ENCODE data around the gene ATF5.
"Not testable (repeated sequence)": the region's sequence is repeated elsewhere in the genome, so short reads cannot be mapped to it uniquely, and the experiment has no call there.

The ATF5 gene

DNA sequence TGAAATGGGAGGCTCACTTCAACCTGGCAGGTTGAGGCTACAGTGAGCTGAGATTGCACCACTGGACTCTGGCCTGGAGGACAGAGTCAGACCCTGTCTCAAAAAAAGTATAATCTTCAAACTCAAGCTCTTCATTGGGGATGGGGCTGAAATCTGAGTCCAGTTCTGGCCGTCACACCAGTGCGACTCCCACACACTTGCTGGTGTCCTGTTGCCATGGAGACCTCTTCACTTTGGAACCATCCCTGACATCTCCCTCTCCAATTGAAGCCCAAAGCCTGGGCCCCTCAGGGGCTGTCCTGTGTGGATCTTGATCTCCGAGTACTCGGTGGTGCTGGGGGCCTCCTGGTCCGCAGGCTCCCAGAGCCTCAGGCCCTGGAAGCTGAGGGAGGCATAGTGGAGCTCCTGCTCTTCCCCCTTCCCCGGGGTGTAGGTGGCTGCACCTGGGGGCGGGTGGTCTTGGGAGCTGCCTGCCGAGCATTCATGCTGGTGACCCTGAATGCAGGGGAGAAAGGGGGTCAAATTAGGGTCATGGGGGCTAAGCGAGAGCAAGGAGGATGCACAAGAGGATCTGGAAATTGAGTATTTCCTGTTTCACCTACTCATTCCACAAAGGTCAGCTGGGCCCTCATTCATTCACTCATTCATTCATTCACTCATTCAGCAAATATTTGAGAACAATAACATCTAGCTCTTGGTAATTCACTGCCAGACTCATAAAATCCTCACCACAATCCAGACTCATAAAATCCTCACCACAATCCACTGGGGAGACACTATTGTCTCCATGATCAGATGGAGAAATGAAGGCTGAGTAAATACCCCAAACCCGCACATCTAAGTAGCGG lies 21.0 kb downstream of the ATF5 start:
- no peak for DNase-seq

DNA sequence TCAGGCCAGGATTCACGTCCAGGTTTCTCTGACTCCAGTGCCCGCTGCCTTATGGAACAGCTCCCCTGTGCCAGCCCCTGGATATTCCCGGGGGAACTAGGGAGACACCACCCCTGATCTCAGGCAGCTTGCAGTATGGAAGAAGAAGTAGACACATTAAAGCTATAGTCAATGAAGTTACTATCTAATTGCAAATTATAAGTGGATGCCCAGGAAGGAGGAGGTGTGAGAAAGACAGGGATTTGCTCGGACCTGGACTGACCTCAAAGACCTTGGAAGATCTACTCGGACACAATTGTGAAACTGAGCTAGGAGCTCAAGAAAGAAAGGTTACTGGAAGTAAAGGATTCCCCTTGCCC lies 21.6 kb downstream of the ATF5 start:
- no peak for DNase-seq

DNA sequence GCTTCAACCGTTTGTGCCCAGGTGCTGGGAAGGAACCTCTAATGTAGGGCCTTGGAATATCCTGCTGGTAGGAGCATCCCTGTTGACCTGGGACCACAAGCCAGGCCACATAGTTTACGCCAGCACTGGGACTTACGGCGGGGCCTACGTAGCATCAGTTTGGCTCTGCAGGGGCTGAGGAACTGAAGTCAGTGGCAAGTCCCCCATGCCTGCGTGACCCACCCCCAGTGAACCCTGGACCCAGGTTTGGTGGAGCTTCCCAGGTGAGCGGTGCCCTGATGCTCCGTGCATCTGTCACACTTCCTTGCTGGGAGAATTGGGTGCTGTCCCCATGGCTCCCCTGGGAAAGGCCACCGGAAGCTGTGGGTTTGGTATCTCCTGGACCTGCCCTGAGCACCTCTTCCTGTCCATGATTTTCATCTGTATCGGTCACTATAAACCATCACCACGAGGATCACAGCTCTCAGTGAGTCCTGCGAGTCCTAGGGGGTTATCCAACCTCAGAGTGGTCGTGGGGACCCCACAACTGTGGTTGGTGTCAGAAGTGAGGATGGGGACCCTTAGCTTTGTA lies 22.0 kb downstream of the ATF5 start:
- no peak for DNase-seq

DNA sequence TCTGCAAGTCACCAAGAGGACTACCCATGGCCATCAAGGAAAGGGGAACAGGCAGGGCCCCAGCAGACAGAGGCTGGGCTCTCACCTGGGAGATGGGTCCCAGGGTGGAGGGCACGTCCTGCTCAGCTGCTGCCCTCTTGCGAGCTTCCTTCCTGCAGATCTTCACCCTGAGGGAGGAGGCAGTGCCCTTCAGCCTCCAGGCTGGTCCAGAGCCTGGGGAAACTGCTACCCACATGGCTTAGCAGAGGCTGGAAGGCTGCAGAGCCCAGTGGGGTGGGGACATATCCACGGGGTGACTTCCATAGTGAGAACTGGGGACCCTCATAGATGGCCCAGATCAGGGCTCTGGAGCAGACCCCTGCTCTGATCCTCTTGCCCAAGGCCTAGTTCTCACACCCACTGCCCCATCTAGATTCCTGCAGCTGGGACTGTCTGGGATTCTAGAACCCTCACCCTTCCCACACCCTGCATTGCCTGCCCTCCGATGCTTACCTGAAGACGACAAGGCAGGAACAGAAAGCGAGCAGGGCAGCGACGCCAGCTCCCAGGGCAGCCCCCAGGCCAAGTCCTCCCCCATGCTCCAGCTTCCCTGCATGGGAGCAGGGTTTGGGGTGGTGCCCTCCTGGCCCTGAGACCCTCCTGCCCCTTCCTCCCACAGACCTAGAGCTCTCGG lies 22.9 kb downstream of the ATF5 start:
- DNase-seq, result no peak

DNA sequence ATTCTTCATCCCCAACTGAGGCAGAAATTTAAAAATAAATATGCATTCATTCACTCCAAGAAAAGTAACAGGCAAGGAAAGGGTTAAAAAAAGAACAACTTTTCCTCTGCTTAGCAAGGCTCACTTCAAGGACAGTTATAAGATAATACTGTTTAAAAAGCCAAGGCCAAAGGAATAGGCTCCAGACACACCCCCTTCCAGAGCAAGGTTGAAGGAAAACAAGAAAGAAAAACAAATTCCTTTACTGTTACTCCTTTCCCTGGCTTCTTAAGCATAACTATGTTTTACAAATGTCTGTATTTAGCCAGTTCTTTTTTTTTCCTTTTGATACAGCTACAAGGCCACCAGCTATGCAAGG lies 23.5 kb downstream of the ATF5 start:
- no peak for DNase-seq

DNA sequence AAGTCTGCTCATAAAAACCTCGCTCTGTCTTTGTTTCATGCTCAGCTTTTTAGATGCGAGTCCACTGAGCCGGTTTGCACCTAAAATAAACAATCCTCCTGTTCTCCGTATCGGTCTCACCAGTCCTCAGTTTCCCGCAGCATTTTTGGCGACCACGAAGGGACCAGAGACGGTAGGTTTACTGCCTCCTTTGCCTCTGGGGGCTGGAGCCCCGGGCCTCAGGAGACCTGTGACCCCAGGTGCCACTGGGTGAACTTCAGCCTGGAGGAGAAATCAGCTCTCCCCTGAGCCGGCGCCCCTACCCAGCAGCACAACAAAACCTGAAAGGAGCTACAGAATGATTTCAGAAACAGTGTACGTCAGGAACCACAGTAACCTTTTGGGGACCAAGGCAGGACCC lies 23.9 kb downstream of the ATF5 start:
- DNase-seq, result no peak

DNA sequence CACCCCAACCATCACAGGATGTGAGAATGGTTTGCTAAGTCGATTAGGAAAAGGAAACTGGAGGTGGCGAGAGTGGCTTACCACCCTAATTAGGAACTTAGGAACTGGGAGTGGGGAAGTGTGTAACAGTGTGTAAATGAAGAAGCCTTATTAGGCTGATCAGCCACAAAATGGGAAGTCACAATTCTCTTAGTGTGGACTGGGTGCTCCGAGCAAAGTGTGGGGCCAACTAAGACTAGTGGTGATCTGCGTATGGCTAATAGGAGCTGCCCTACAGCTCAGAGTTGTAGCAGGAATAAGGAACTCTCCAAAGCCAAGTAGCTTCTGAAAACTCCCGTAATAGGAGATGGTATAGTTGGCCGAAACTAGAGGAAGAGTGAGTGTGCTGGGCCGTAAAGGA lies 24.4 kb downstream of the ATF5 start:
- DNase-seq, result no peak

DNA sequence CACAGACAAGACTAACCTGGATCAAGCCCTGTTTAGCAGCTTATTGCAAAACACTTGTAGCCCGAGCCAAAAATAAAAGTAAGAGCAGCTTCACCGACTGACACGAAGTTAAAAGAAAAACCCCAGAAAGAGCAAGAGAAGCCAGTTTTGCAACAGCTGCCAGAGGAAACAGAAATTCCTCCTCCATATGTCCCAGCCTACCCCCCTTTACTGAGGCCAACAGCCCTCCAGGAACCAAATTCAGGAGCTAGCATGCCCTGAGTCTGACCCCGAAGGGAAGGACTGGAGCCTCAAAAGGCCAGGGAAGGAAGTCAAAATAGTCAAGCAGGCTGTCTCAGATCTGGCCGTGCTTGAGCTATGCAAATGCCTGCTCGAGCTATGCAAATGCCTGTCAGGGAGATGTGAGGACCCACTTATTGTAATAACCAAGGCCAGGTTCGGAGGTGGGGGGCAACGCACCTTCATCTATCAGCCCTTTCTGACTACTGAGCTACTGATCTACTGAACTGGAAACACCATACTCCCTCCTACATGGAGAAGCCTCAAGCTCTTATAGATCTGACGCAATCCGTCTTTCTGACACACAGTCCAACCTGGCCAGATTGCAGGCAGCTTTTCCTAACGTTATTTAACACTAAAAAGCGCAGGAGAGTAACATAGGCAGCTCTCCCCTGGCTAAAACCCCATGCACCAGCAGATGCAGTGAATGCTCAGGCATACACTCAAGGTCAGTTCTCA lies 25.3 kb downstream of the ATF5 start:
- no peak for DNase-seq

DNA sequence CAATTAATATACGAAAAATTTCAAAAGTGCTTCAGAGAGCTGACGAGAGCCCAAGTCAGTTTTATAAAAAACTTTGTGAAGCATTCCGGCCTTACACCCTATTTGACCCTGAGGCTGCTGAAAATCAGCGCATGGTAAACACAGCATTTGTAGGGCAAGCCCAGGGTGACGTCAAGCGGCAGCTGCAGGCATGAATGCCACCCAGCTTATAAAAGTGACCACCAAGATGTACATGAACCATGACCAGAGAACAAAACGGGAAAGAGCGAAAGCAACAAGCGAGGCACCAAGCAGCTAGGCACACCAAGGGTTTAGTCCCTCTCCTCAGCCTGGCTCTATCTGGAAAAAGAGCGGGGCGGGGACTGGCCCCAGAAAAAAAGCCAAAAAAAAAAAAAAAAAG lies 25.9 kb downstream of the ATF5 start:
- DNase-seq, result no peak

DNA sequence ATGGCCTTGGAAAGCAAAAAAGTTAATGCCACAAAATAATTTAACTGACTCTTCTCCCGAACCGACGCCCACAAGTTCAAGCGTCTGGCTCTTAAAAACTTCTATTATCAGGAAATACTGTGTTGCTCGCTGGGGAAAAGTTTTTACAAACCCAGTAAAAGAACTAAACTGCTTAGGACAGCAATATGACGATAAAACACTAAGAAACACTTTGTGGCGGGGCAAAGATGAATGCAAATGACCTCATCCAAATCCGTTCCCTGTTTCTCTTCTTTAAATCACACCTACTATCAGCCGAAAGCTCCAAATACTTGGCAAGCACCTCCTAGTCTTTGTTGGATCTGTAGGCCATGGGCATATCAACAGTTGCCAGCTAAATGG lies 27.1 kb downstream of the ATF5 start:
- no peak for DNase-seq

DNA sequence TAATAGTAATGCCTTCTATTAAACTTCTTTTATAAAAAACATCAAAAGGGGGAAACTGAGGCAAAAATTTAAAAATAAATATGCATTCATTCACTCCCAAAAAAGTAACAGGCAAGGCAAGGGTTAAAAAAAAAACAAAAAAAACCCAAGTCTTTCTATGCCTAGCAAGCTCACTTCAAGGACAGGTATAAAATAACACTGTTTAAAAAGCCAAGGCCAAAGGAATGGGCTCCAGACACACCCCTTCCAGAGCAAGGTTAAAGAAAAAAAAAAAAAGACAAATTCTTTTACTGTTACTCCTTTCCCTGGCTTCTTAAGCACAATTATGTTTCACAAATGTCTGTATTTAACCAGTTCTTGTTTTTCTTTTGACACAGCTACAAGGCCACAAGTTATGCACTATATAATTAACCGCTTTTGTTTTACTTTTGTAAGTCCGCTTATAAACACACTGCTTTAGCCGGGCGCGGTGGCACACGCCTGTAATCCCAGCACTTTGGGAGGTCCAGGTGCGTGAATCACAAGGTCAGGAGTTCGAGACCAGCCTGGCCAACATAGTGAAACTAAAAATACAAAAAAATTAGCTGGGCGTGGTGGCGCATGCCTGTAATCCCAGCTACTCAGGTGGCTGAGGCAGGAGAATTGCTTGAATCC lies 28.4 kb downstream of the ATF5 start:
- no peak for DNase-seq

DNA sequence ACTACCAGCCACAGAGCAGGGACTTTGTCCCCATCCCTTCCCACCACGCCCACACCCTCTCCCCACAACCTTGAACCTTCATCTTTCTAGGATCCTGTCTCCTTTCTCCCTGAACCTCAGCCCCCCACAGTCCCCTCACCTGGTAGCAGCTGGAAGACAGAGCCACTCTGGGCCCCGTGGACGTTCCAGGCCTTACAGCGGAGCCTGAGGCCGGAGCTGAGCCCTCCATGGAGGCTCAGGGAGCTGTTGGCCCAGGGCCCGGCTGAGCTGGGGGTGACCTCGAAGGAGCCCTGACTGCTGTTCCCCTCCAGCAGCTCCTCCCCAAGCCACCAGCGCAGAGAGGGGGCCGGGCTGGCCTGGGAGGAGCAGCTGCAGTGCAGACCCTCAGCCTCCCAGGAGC lies 29.1 kb downstream of the ATF5 start:
- not testable (repeated sequence) for DNase-seq

DNA sequence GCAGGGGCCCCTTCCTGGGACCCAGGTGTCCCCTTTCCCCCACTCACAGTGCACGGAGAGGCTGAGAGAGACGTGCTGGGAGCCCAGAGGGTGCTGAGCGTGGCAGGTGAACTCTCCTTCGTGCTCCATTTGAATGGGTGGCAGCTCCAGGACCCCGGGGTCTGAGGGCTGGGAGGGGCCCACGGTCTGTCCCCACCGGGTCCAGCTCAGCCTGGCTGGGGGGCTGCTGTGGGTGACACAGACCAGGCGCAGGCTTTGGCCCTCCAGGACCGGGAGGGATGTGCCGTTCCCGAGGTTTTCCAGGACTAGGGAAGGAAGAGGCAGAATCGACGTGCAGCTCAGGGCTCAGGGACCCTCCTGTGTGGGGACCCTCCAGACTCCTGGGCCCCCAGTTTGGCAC lies 29.6 kb downstream of the ATF5 start:
- not testable (repeated sequence) for DNase-seq

DNA sequence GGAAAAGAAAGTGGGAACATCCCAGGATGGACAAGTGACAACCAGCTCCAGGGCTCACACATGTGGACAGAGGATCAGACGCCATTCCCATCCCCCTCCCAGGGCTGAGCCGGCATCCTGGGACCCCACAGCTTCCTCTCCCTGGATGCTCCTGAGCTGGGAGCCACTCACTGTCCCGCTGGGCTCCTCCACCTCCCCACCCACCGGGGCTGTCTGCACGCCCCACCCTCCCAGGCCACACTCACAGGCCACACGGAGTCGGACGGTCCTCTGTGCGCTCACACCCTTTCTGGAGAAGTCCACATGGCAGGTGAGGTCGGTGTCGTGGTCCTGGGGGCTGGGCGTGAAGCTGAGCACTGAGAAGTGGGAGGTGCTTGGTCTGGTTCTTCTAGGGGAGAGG lies 30.9 kb downstream of the ATF5 start:
- DNase-seq, result not testable (repeated sequence)

DNA sequence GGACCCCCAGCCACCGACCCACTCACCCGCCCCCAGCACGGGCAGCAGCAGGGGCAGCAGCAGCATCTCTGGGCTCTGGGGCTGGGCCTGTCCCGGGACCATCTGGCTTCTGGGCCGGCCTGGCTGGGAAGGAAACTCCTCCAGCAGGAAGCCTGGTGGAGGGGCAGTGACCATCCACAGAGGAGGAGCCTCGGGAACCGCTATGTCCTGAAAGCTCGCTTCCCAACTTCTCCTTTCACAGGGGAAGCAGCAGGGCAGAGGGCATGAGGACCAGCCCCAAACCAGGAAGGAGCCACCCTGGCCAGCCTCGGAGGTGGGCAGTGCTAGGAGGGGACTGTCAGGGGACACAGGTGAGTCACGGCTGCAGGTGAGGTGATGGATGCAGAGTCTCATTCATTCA lies 32.0 kb downstream of the ATF5 start, which contains the start of gene SIGLEC11:
Gene SIGLEC11 (minus strand): TSS at position 193 of the 400 bp plus-strand sequence. CDS start 91 bp downstream, at position 102.
- not testable (repeated sequence) for DNase-seq

DNA sequence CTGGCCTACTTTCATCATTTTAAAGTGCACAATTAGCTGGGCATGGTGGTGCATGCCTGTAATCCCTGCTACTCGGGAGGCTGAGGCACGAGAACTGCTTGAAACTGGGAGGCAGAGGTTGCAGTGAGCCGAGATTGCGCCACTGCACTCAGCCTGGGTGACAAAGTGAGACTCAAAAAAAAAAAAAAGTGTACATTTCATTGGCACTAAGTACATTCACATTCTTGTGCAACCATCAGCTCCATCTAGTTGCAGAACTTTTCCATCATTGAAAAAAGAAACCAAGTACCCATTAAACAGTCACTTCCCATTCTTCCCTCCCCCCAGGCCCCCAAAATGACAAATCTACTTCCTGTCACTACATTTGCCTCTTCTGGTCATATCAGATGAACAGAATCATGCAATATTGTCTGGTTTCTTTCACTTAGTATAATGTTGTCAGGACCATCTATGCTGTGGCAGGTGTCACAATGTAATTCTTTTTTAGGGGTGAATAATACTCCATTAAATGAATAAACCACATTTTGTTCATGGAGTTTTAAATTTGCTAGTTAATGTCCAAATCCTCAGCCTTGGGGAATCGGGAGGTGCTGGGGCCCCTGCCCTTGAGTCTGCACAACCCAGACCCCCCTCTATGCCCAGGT lies 39.4 kb downstream of the ATF5 start:
- DNase-seq, result no peak

DNA sequence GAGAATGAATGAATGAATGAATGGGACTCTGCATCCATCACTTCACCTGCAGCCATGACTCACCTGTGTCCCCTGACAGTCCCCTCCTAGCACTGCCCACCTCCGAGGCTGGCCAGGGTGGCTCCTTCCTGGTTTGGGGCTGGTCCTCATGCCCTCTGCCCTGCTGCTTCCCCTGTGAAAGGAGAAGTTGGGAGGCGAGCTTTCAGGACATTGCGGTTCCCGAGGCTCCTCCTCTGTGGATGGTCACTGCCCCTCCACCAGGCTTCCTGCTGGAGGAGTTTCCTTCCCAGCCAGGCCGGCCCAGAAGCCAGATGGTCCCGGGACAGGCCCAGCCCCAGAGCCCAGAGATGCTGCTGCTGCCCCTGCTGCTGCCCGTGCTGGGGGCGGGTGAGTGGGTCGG lies 40.4 kb downstream of the ATF5 start:
- not testable (repeated sequence) for DNase-seq

DNA sequence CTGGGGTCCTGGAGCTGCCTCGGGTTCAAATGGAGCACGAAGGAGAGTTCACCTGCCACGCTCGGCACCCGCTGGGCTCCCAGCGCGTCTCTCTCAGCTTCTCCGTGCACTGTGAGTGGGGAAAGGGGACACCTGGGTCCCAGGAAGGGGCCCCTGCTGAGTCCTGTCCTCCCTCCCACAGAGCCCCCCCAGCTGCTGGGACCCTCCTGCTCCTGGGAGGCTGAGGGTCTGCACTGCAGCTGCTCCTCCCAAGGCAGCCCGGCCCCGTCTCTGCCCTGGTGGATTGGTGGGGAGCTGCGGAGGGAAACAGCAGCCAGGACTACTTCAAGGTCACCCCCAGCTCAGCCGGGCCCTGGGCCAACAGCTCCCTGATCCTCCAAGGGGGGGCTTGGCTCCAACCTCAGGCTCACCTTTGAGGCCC lies 43.0 kb downstream of the ATF5 start:
- DNase-seq, result no peak

DNA sequence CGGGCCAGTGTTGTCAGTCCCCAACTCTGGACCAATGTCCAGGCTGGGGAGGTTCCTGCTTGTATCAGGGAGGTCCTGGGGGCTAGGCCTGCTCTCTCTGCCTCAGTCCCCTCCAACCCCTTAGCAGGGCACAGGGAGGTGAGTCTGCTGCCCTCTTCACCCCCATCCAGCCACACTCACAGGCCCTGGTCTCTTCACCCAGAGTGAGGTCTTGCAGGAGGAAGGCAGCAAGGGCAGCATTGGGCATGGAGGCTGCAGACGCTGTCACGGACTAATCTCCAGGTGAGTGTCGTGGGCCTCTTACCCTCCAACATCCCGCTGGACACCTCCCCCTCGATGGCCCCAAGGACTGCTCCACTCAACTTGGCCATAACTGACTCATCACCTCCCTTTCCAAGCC lies 43.8 kb downstream of the ATF5 start:
- no peak for DNase-seq

DNA sequence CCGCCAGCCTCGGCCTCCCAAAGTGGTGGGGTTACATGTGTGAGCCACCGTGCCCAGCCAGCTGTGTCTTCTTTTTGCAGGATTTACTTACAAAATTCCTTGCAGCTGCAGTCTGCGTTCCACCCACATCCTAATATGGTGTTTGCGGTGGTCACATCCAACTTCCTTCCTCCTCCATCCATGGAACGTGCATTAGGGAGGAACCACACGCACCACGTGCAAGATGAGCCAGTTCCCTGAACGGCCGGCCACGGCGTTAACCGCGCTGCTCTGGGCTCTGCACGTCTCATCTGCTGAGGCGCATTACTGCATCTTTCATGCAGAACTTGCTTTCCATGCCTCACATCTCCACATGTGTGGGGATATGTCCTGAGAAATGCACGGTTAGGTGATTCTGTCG lies 45.0 kb downstream of the ATF5 start:
- DNase-seq, result no peak

DNA sequence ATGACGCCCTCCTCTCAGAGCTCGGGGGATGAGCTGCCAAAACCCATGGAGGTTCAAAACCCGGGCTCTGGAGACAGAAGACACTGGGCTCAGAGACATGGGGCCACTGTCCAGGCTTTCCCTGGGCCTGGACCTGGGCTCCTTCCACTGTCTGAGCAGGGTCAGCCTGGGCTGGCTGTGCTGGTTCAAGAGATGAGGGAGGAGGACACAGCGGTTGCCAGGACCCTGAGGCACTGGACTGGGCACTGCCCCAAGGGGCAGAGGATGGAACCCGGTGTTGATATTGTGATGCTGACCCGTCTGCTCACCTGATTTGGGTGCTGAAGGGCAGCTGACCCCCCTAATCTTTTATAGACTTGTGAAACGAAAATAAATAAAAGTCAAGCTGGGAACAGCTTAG lies 46.0 kb downstream of the ATF5 start:
- DNase-seq, result no peak

DNA sequence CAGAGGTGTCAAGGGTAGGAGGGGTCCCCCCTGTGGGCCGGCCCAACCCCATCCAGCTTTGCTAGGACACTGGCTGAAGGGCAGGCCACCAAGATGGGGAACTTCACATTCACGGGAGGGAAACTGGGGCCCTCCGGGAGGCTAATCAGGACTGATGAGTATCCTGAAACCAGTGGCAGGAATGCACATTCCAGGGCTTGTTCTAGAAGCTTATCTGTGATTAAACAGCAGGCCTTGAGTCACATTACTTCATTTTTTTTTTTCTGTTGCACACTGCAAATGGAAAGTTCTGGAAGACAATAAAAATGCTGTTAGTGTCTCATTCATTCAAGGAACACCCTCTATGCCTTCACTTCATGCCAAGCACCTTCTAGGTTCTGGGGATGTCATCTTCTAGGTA lies 47.5 kb downstream of the ATF5 start:
- no peak for DNase-seq

DNA sequence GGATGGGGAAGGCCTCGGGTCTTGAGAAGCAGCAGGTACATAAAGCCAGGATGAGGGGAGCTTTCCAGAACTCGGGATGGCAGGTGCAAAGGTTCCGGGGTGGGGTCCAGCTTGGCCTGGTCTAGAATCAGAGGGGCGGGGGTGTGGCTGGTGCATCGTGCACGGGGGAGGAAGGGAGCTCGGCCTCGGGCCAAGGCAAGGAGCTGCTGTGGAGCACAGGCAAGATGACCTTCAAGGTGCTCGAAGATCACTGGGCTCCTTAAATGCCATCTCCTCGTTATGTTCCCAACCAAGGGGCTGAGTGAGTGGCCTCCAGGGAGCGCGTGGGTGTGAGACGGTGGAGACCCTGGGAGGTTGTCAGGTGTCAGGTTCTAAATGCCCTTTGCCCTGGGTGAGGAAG lies 48.1 kb downstream of the ATF5 start:
- no peak for DNase-seq

All from activated CD8-positive, alpha-beta memory T cell treated with anti-CD3 and anti-CD28 coated beads, Interleukin-2, amount 50 U/mL, for 4 hours (primary cell).